Raji (cell line): ENCODE data around the gene GAST.
A peak's percentile ranks its signal among the peaks of the same experiment; 100 is the strongest.

Experiments
- POLR2A ChIP-seq: IDR thresholded peaks from 2 replicates; pipeline ENCODE4 v1.6.1; 2011; ENCODE audit warnings: low read depth, low read length, control low read depth; ENCODE audit not compliant: insufficient read depth

The GAST gene

GRCh38 chr17:41679740-41680425 lies 32.2 kb upstream of the GAST start:
- TF ChIP-seq POLR2A, result no peak

- no peak for TF ChIP-seq POLR2A
Observed at GRCh38 chr17:41680426-41681040, 31.6 kb upstream of the GAST start.

- no peak for TF ChIP-seq POLR2A
Observed at GRCh38 chr17:41681776-41682175, 30.4 kb upstream of the GAST start.

DNA sequence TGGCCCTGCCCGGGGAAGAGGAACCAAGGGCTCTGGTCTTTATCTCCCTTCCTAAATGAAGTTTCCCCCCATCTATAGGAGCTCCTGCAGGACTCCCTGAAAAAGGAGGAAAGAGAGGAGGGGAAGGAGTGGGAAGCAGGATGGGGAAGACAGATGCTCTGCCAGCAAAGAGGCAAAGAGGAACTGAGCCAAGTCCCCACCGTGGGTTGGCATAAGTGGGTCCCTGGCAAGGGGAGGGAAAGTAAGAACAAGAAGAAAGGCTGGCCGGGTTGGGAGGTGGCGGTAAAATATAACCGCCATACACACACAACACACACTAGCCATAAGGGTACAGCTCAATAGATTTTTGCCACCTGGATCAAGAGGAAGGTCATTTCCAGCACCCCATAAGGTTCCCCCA lies 29.5 kb upstream of the GAST start:
- TF ChIP-seq POLR2A, result no peak

DNA sequence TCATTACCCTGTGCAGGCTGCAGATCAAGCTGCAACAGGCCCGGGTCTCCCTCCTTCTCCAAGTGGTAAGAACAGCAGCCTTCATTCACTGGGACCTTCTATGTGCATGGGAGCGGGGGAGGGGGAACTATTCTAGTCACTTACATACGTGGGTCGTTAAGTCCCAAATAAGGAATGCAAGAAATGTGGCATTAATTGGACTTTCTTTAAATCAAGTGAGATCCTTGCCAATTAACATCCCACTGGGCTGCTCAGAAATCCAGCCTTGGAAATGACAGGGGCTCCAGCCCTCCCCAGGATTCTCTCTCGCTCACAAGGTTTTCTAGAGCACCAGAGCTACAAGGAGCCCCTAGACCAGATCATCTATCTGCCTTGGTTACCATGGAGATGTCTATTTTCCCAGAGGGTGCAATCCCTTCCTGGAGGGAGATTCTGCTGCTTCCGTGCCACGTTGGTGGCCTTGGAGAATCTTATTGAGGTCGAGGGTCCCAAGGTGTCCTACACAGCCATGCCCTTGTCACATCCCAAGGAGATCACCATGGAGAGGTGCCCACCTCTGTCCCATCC lies 28.6 kb upstream of the GAST start:
- TF ChIP-seq POLR2A, result no peak

- no peak for TF ChIP-seq POLR2A
Observed at GRCh38 chr17:41684035-41684434, 28.1 kb upstream of the GAST start.

- no peak for TF ChIP-seq POLR2A
Observed at GRCh38 chr17:41686281-41686680, 25.9 kb upstream of the GAST start.

DNA sequence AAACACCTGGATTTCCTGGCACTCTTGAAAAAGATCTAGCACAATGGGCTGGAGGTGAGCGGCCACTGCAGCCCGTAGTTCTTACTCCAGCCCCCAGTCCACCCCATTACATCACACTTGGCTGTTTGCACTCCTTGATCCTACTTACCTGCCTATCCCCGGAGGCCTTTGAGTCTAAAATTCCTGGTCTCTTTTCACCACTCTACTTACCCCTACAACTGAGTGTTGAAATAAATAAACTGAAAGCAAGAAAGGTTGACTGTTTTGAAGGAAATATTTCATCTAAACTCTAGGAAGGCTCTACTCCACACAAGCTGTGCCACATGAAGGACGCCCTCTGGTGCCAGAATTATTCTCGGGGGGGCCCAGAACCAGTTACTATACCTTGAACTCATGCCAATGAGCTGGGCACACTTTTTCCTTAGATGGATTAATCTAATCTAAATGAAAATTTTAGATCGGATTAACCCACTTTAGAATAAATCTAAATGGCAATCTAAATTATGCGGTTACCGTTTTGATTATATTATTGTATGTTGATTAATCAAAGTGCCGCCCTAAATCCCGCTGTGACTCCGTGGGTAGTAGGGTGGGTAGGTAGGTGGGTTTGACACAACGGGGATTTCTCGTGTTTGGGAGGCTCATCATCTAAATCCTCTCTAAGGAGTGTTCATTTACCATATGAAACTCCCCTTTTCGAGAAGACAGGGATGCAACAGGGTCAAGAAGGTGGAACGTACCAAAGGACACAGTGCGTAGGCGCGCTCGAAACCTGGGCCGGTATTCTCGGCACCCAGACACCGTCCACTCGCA lies 24.1 kb upstream of the GAST start:
- peak; percentile 92 for TF ChIP-seq POLR2A

- TF ChIP-seq POLR2A, result peak; percentile 93
Observed at GRCh38 chr17:41688641-41689496, 23.3 kb upstream of the GAST start, which contains the start of gene EIF1. Gene EIF1, plus strand, starts transcription at chr17:41688885. Its CDS starts 154 bp downstream, at chr17:41689039.

GRCh38 chr17:41689497-41690299 lies 22.4 kb upstream of the GAST start:
- no peak for TF ChIP-seq POLR2A

- no peak for TF ChIP-seq POLR2A
Observed at GRCh38 chr17:41690497-41690896, 21.6 kb upstream of the GAST start.

GRCh38 chr17:41691031-41691777 lies 20.9 kb upstream of the GAST start:
- no peak for TF ChIP-seq POLR2A
